DOHH2 (cell line): ENCODE data around the gene CD9.

Experiments
- H3F3A ChIP-seq: fragments of 200-600 bp; sonication (generic), shearing (Covaris generic); 2 replicates; pipeline ENCODE4 v1.6.0; 2016; ENCODE audit warnings: antibody characterized with exemption, mild to moderate bottlenecking; ENCODE audit not compliant: control insufficient read depth, insufficient read depth
- H3K27ac ChIP-seq: fragments of 200-600 bp; sonication (generic); 2 replicates; pipeline ENCODE4 v1.5.1; 2014; ENCODE audit warnings: low read depth, mild to moderate bottlenecking, low read length, moderate library complexity
- H3K27me3 ChIP-seq: fragments of 200-600 bp; sonication (generic); 2 replicates; pipeline ENCODE4 v1.6.1; 2014; ENCODE audit warnings: mild to moderate bottlenecking, low read length, mixed read lengths; ENCODE audit not compliant: control insufficient read depth
- H3K36me3 ChIP-seq: fragments of 200-600 bp; sonication (generic); 2 replicates; pipeline ENCODE4 v1.6.1; 2014; ENCODE audit warnings: mild to moderate bottlenecking, low read length, moderate library complexity, mixed read lengths; ENCODE audit not compliant: control insufficient read depth
- H3K4me1 ChIP-seq: fragments of 200-600 bp; sonication (generic); 2 replicates; pipeline ENCODE4 v1.6.1; 2014; ENCODE audit warnings: mild to moderate bottlenecking, low read length, mixed read lengths; ENCODE audit not compliant: control insufficient read depth
- H3K4me2 ChIP-seq: fragments of 200-600 bp; sonication (generic); 2 replicates; pipeline ENCODE4 v1.6.0; 2014; ENCODE audit warnings: mild to moderate bottlenecking, low read length, moderate library complexity
- H3K4me3 ChIP-seq: fragments of 200-600 bp; sonication (generic); 2 replicates; pipeline ENCODE4 v1.5.1; 2014; ENCODE audit warnings: mild to moderate bottlenecking, low read length, mixed read lengths
- H3K79me2 ChIP-seq: fragments of 200-600 bp; sonication (generic); 2 replicates; pipeline ENCODE4 v1.6.1; 2014; ENCODE audit warnings: mild to moderate bottlenecking, low read length, mixed read lengths; ENCODE audit not compliant: control insufficient read depth
- H3K9me2 ChIP-seq: fragments of 200-600 bp; sonication (generic); replicated peaks from 2 replicates; pipeline ENCODE4 v1.6.1; 2014; ENCODE audit warnings: mild to moderate bottlenecking, low read length, mixed read lengths; ENCODE audit not compliant: control insufficient read depth
- H3K9me3 ChIP-seq: fragments of 200-600 bp; sonication (generic); 2 replicates; pipeline ENCODE4 v1.6.1; 2014; ENCODE audit warnings: antibody characterized with exemption, low read length, mixed read lengths; ENCODE audit not compliant: control insufficient read depth, insufficient read depth
- H4K20me1 ChIP-seq: fragments of 200-600 bp; sonication (generic); 2 replicates; pipeline ENCODE4 v1.6.0; 2014; ENCODE audit warnings: low read depth, mild to moderate bottlenecking, antibody characterized with exemption, low read length, moderate library complexity; ENCODE audit not compliant: control insufficient read depth, insufficient read depth
- CTCF ChIP-seq: fragments of 200-600 bp; sonication (generic); IDR thresholded peaks from one replicate; pipeline ENCODE4 v1.5.1; 2014; ENCODE audit warnings: antibody characterized with exemption, mild to moderate bottlenecking, low read depth, low read length; ENCODE audit not compliant: poor library complexity, severe bottlenecking
- EZH2phosphoT487 ChIP-seq: fragments of 200-600 bp; sonication (generic); IDR thresholded peaks from 2 replicates; pipeline ENCODE4 v1.6.1; 2017; ENCODE audit warnings: borderline replicate concordance, mild to moderate bottlenecking, antibody characterized with exemption, low read length, moderate library complexity, mixed read lengths

CD9 gene

GRCh38 chr12:6212086-6212485, 11.9 kb downstream of the CD9 start:
- no peak overlapping the region for H3K4me3 ChIP-seq
- no peak overlapping the region for H3K4me2 ChIP-seq
- no peak overlapping the region for H3K27ac ChIP-seq
- no peaks in the 10 kb centered on the region for H3K9me2 ChIP-seq
- no peaks in the 10 kb centered on the region for H3K36me3 ChIP-seq
- no peaks in the 10 kb centered on the region for H4K20me1 ChIP-seq
- H3K79me2 ChIP-seq = no peaks in the 10 kb centered on the region
- H3F3A ChIP-seq = no peaks in the 10 kb centered on the region
- peaks cover 11% of the 10 kb centered on the region for H3K27me3 ChIP-seq
- 0 out of 2 replicates have a peak, but pooled peaks cover 5% of the 10 kb centered on the region for H3K4me1 ChIP-seq
- no peak for TF ChIP-seq EZH2phosphoT487
- no peak for TF ChIP-seq CTCF
- H3K9me3 ChIP-seq = no peaks in the 10 kb centered on the region

DNA sequence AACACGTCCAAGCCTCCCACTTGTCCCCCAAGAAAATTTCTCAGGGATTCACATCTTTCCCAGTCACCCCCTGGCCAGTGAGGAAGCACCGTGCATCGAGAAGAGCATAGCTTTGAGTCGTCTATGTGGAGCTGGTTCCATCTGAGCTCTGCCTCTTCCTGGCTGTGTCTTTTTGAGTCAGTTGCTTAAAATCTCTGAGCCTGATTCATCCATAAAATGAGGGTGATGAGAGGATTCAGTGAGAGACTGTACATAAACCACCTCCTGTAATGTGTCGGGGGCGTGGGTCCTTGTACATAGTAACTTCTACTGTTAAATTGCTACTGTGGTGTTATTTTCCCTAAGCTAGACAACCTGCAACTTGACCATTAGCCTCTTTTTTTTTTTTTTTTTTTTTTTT, 13.8 kb downstream of the CD9 start:
- Histone ChIP-seq H3K9me2 (no peaks in the 10 kb centered on the region), H3K27me3 (peaks cover 8% of the 10 kb centered on the region), H3K79me2 (no peaks in the 10 kb centered on the region), H4K20me1 (no peaks in the 10 kb centered on the region), H3K4me3 (no peak overlapping the region), H3K4me1 (0 out of 2 replicates have a peak, but pooled peaks cover 5% of the 10 kb centered on the region), H3K27ac (no peak overlapping the region), H3K36me3 (no peaks in the 10 kb centered on the region), H3K4me2 (no peak overlapping the region), H3F3A (no peaks in the 10 kb centered on the region), H3K9me3 (no peaks in the 10 kb centered on the region)
- no peak for TF ChIP-seq EZH2phosphoT487
- TF ChIP-seq CTCF = no peak

- H3K4me1 ChIP-seq = 0 out of 2 replicates have a peak, but pooled peaks cover 5% of the 10 kb centered on the region
- peaks cover 8% of the 10 kb centered on the region for H3K27me3 ChIP-seq
- H3K4me2 ChIP-seq = no peak overlapping the region
- no peaks in the 10 kb centered on the region for H3K9me3 ChIP-seq
- no peak overlapping the region for H3K27ac ChIP-seq
- H3K36me3 ChIP-seq = no peaks in the 10 kb centered on the region
- TF ChIP-seq CTCF (no peak), EZH2phosphoT487 (no peak)
- no peaks in the 10 kb centered on the region for H3K9me2 ChIP-seq
- H4K20me1 ChIP-seq = no peaks in the 10 kb centered on the region
- no peak overlapping the region for H3K4me3 ChIP-seq
- no peaks in the 10 kb centered on the region for H3F3A ChIP-seq
- H3K79me2 ChIP-seq = no peaks in the 10 kb centered on the region
Observed at GRCh38 chr12:6214633-6215032, 14.4 kb downstream of the CD9 start.

- no peaks in the 10 kb centered on the region for H3K9me3 ChIP-seq
- H3K27me3 ChIP-seq = peaks cover 12% of the 10 kb centered on the region
- H3K4me3 ChIP-seq = no peak overlapping the region
- no peaks in the 10 kb centered on the region for H4K20me1 ChIP-seq
- no peaks in the 10 kb centered on the region for H3F3A ChIP-seq
- no peaks in the 10 kb centered on the region for H3K9me2 ChIP-seq
- H3K4me2 ChIP-seq = no peak overlapping the region
- TF ChIP-seq EZH2phosphoT487 = no peak
- no peak for TF ChIP-seq CTCF
- H3K4me1 ChIP-seq = 0 out of 2 replicates have a peak, but pooled peaks cover 1% of the 10 kb centered on the region
- no peaks in the 10 kb centered on the region for H3K36me3 ChIP-seq
- H3K27ac ChIP-seq = no peak overlapping the region
- no peaks in the 10 kb centered on the region for H3K79me2 ChIP-seq
Observed at GRCh38 chr12:6215120-6215807, 15.1 kb downstream of the CD9 start.
